HepG2 (cell line): ENCODE data around the gene CNTD1. TPM values are rescaled to one million over a fixed set of nuclear protein-coding genes. Genes with fewer than 3 reads are reported as not detected.
A peak's percentile ranks its signal among the peaks of the same experiment; 100 is the strongest.

Experiments used
- ESRRA ChIP-seq: sonication (generic); formaldehyde crosslinking; IDR thresholded peaks from 2 replicates; pipeline ENCODE4 v1.5.1; 2020; ENCODE audit warnings: mild to moderate bottlenecking, low read depth, missing genetic modification reagents
- HMG20A ChIP-seq: IDR thresholded peaks from 2 replicates; pipeline ENCODE4 v1.6.1; 2016; ENCODE audit warnings: borderline replicate concordance
- KIAA2018 ChIP-seq: sonication (generic); formaldehyde crosslinking; IDR thresholded peaks from 2 replicates; pipeline ENCODE4 v1.5.0; 2020; ENCODE audit warnings: mild to moderate bottlenecking, missing genetic modification reagents, borderline replicate concordance
- MAFG ChIP-seq: sonication (generic); formaldehyde crosslinking; IDR thresholded peaks from 2 replicates; pipeline ENCODE4 v1.5.1; 2020; ENCODE audit warnings: mild to moderate bottlenecking, missing genetic modification reagents
- MIER3 ChIP-seq: IDR thresholded peaks from 2 replicates; pipeline ENCODE4 v1.6.1; 2016; ENCODE audit warnings: missing compliant biosample characterization, borderline replicate concordance
- MXI1 ChIP-seq: IDR thresholded peaks from 3 replicates; pipeline ENCODE4 v1.6.1; 2012; ENCODE audit warnings: low read depth, low read length, inconsistent platforms, borderline replicate concordance
- MYC ChIP-seq: sonication (generic); formaldehyde crosslinking; IDR thresholded peaks from 2 replicates; pipeline ENCODE4 v1.9.0; 2021; ENCODE audit warnings: missing genetic modification reagents, borderline replicate concordance
- PHF8 ChIP-seq: sonication (generic); formaldehyde crosslinking; IDR thresholded peaks from 2 replicates; pipeline ENCODE4 v1.5.0; 2020; ENCODE audit warnings: missing genetic modification reagents
- RXRA ChIP-seq: sonication (generic); formaldehyde crosslinking; IDR thresholded peaks from 2 replicates; pipeline ENCODE4 v1.5.1; 2020; ENCODE audit warnings: missing genetic modification reagents
- TRIM22 ChIP-seq: fragments of 450-650 bp; IDR thresholded peaks from 2 replicates; pipeline ENCODE4 v1.6.1; 2017
- ZNF335 ChIP-seq: sonication (generic); formaldehyde crosslinking; IDR thresholded peaks from 2 replicates; pipeline ENCODE4 v1.4.0; 2020; ENCODE audit warnings: missing genetic modification reagents
- ZNF350 ChIP-seq: sonication (generic); formaldehyde crosslinking; IDR thresholded peaks from 2 replicates; pipeline ENCODE4 v1.4.0; 2020; ENCODE audit warnings: mild to moderate bottlenecking, low read depth, missing genetic modification reagents, borderline replicate concordance
- ZNF383 ChIP-seq: sonication (generic); formaldehyde crosslinking; IDR thresholded peaks from 2 replicates; pipeline ENCODE4 v1.4.0; 2020; ENCODE audit warnings: missing genetic modification reagents, mild to moderate bottlenecking, borderline replicate concordance
- ZNF572 ChIP-seq: sonication (generic); formaldehyde crosslinking; IDR thresholded peaks from 2 replicates; pipeline ENCODE4 v1.5.1; 2020; ENCODE audit warnings: mild to moderate bottlenecking, missing genetic modification reagents
- ZNF672 ChIP-seq: sonication (generic); formaldehyde crosslinking; IDR thresholded peaks from 2 replicates; pipeline ENCODE4 v1.8.1; 2022; ENCODE audit warnings: missing genetic modification reagents
- ZNF703 ChIP-seq: sonication (generic); formaldehyde crosslinking; IDR thresholded peaks from 2 replicates; pipeline ENCODE4 v1.5.1; 2020; ENCODE audit warnings: missing genetic modification reagents, mild to moderate bottlenecking, moderate library complexity, borderline replicate concordance
- ZNF782 ChIP-seq: sonication (generic); formaldehyde crosslinking; IDR thresholded peaks from 2 replicates; pipeline ENCODE4 v1.4.0; 2020; ENCODE audit warnings: missing genetic modification reagents, mild to moderate bottlenecking, borderline replicate concordance
- ZSCAN20 ChIP-seq: sonication (generic); formaldehyde crosslinking; IDR thresholded peaks from 2 replicates; pipeline ENCODE4 v1.4.0; 2020; ENCODE audit warnings: missing genetic modification reagents, mild to moderate bottlenecking, borderline replicate concordance
- polyA plus RNA-seq, 8 experiments: library from polyadenylated mRNA; depleted of rRNA in 3 of 8; stranded (reverse) in 7 of 8; unstranded in 1 of 8; fragments of >200 nt; fragmentation: Illumina TruSeq in 4 of 8; extraction: Trizol in 4 of 8; gene quantifications; 2 replicates each; pipeline versions ENCODE4 v1.2.1 to v1.2.3, GENCODE V29; 2011 to 2016; ENCODE audit warnings: low read depth in 4 of 8, missing spikeins in 1 of 8, mixed read lengths in 1 of 8; ENCODE audit not compliant: insufficient read depth in 1 of 8
- total RNA-seq, 5 experiments: library from RNA; depleted of rRNA; stranded (reverse); fragments of >200 nt; fragmentation: Illumina TruSeq; extraction: Trizol; gene quantifications; 2 replicates each; pipeline ENCODE4 v1.2.3, GENCODE V29; 2016; ENCODE audit warnings: low read depth in 1 of 5
- TF ChIP-seq, protein P1 (sequence below): sonication (generic); formaldehyde crosslinking; IDR thresholded peaks from 2 replicates; pipeline ENCODE4 v1.4.0; 2020; ENCODE audit warnings: mild to moderate bottlenecking, missing genetic modification reagents
- TF ChIP-seq, protein P2 (sequence below): sonication (generic); formaldehyde crosslinking; IDR thresholded peaks from 2 replicates; pipeline ENCODE4 v1.5.0; 2020; ENCODE audit warnings: mild to moderate bottlenecking, low read depth, missing genetic modification reagents, borderline replicate concordance

CNTD1 gene
- total and polyA plus RNA-seq, 2 of the 13 experiments (the other 11 are each of a cell fraction or from before 2014, with no cell fraction given): 0.11 to 0.15 TPM

GRCh38 chr17:42803074-42803883 lies 4.6 kb downstream of the CNTD1 start (continued):
- no peak for TF ChIP-seq TRIM22
- peak; percentile 39; the same call in 1 of the 2 replicates for TF ChIP-seq HMG20A (CRISPR knock-in tag)
- no peak for TF ChIP-seq MXI1
- peak; percentile 18; the same call in 1 of the 2 replicates for TF ChIP-seq MIER3 (CRISPR knock-in tag)
- TF ChIP-seq PHF8 (CRISPR knock-in tag): no peak; the same call in 1 of the 2 replicates
- TF ChIP-seq ZNF572 (CRISPR knock-in tag): no peak
- TF ChIP-seq, protein P1, sequence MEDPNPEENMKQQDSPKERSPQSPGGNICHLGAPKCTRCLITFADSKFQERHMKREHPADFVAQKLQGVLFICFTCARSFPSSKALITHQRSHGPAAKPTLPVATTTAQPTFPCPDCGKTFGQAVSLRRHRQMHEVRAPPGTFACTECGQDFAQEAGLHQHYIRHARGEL (CRISPR knock-in tag): no peak
- no peak for TF ChIP-seq MAFG (CRISPR knock-in tag)
- no peak for TF ChIP-seq ZNF383 (CRISPR knock-in tag)
- no peak for TF ChIP-seq ZNF782
- TF ChIP-seq ZNF350 (CRISPR knock-in tag): 0 out of 2 replicates have a peak, but pooled peaks have one; percentile 20
- TF ChIP-seq, protein P2, sequence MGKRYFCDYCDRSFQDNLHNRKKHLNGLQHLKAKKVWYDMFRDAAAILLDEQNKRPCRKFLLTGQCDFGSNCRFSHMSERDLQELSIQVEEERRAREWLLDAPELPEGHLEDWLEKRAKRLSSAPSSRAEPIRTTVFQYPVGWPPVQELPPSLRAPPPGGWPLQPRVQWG (CRISPR knock-in tag): no peak
- TF ChIP-seq ZNF703: no peak
- TF ChIP-seq MYC (CRISPR knock-in tag): no peak; the same call in 1 of the 2 replicates
- TF ChIP-seq ZNF672 (CRISPR knock-in tag): no peak
- peak; percentile 51; the same call in 1 of the 2 replicates for TF ChIP-seq ESRRA (CRISPR knock-in tag)
- no peak for TF ChIP-seq ZSCAN20 (CRISPR knock-in tag)
- TF ChIP-seq ZNF335: peak; percentile 2; the same call in 1 of the 2 replicates
- TF ChIP-seq RXRA (CRISPR knock-in tag): peak; percentile 81; the same call in 1 of the 2 replicates
- no peak for TF ChIP-seq KIAA2018 (CRISPR knock-in tag)
